GM12878 (cell line): Measurements from ENCODE around the gene ACRBP. TPM values are rescaled to one million over a fixed set of nuclear protein-coding genes. Genes with fewer than 3 reads are reported as not detected.

Source experiments
- BCLAF1 ChIP-seq: fragments of 450-650 bp; IDR thresholded peaks from 2 replicates; pipeline ENCODE4 v1.6.1; 2017; ENCODE audit warnings: antibody characterized with exemption, mild to moderate bottlenecking, moderate library complexity
- CHD1 ChIP-seq: IDR thresholded peaks from 2 replicates; pipeline ENCODE4 v1.6.1; 2012; ENCODE audit warnings: low read depth, low read length, improper control_type of control experiment
- DPF2 ChIP-seq: fragments of 450-650 bp; IDR thresholded peaks from 2 replicates; pipeline ENCODE4 v1.6.1; 2017; ENCODE audit warnings: mild to moderate bottlenecking
- E4F1 ChIP-seq: fragments of 450-650 bp; IDR thresholded peaks from 2 replicates; pipeline ENCODE4 v1.6.1; 2018; ENCODE audit warnings: borderline replicate concordance, mild to moderate bottlenecking; ENCODE audit not compliant: partially characterized antibody
- EED ChIP-seq: sonication (generic); IDR thresholded peaks from 2 replicates; pipeline ENCODE4 v1.6.1; 2016; ENCODE audit warnings: antibody characterized with exemption, low read depth
- FOS ChIP-seq: IDR thresholded peaks from 3 replicates; pipeline ENCODE4 v1.6.1; 2011; ENCODE audit warnings: borderline replicate concordance; ENCODE audit not compliant: insufficient read length; ENCODE audit errors: extremely low read depth
- GABPA ChIP-seq: IDR thresholded peaks from 2 replicates; pipeline ENCODE4 v1.6.1; 2014; ENCODE audit warnings: antibody characterized with exemption, low read depth, mild to moderate bottlenecking, inconsistent platforms
- HCFC1 ChIP-seq: fragments of 150-350 bp; IDR thresholded peaks from 2 replicates; pipeline ENCODE4 v1.6.1; 2014; ENCODE audit warnings: low read length
- HDGF ChIP-seq: fragments of 450-650 bp; IDR thresholded peaks from 2 replicates; pipeline ENCODE4 v1.6.1; 2016; ENCODE audit warnings: antibody characterized with exemption
- IRF5 ChIP-seq: fragments of 450-650 bp; IDR thresholded peaks from 2 replicates; pipeline ENCODE4 v1.6.1; 2017; ENCODE audit warnings: borderline replicate concordance
- KDM1A ChIP-seq: fragments of 200-600 bp; sonication (generic); IDR thresholded peaks from 2 replicates; pipeline ENCODE4 v1.6.1; 2016; ENCODE audit warnings: borderline replicate concordance
- MEF2B ChIP-seq: fragments of 450-650 bp; IDR thresholded peaks from 2 replicates; pipeline ENCODE4 v1.6.1; 2018; ENCODE audit warnings: mild to moderate bottlenecking, moderate library complexity; ENCODE audit not compliant: partially characterized antibody, poor library complexity, severe bottlenecking
- MYB ChIP-seq: fragments of 150-350 bp; IDR thresholded peaks from 2 replicates; pipeline ENCODE4 v1.6.1; 2014; ENCODE audit warnings: mild to moderate bottlenecking, low read depth, low read length, borderline replicate concordance
- NRF1 ChIP-seq: conservative IDR thresholded peaks from 2 replicates; pipeline ENCODE4 v1.6.1; 2011; ENCODE audit warnings: mild to moderate bottlenecking, low read depth, low read length, improper control_type of control experiment
- POLR2A ChIP-seq: IDR thresholded peaks from 2 replicates; pipeline ENCODE4 v1.6.1; 2011; ENCODE audit warnings: low read depth, mild to moderate bottlenecking, low read length
- POU2F2 ChIP-seq: IDR thresholded peaks from 3 replicates; pipeline ENCODE4 v1.6.1; 2011; ENCODE audit warnings: low read depth, mild to moderate bottlenecking, low read length, borderline replicate concordance
- SMARCA5 ChIP-seq: fragments of 450-650 bp; IDR thresholded peaks from 2 replicates; pipeline ENCODE4 v1.6.1; 2017; ENCODE audit warnings: mild to moderate bottlenecking
- SREBF1 ChIP-seq: IDR thresholded peaks from 2 replicates; pipeline ENCODE4 v1.6.1; 2012; ENCODE audit warnings: mild to moderate bottlenecking, low read length
- STAT1 ChIP-seq: fragments of 450-650 bp; conservative IDR thresholded peaks from 2 replicates; pipeline ENCODE4 v1.6.1; 2014; ENCODE audit warnings: antibody characterized with exemption, mild to moderate bottlenecking
- TARDBP ChIP-seq: IDR thresholded peaks from 2 replicates; pipeline ENCODE4 v1.6.1; 2016; ENCODE audit warnings: borderline replicate concordance
- WRNIP1 ChIP-seq: IDR thresholded peaks from 2 replicates; pipeline ENCODE4 v1.6.1; 2011; ENCODE audit warnings: low read depth, low read length, improper control_type of control experiment, borderline replicate concordance
- polyA plus RNA-seq, 11 experiments: library from polyadenylated mRNA; depleted of rRNA in 4 of 11; unstranded in 6 of 11; stranded (reverse) in 5 of 11; fragments of >200 nt; fragmentation: Nextera tagmentation in 4 of 11; fragmentation: Illumina TruSeq in 1 of 11; extraction: Ambion mirVana in 4 of 11; extraction: Trizol in 1 of 11; gene quantifications; 1 replicate in 1 of 11; 2 replicates in 10 of 11; pipeline versions ENCODE4 v1.2.1 to v1.2.3, GENCODE V29; 2011 to 2016; ENCODE audit warnings: inconsistent platforms in 2 of 11, missing spikeins in 2 of 11, low read depth in 1 of 11
- total RNA-seq, 4 experiments: library from RNA; depleted of rRNA in 3 of 4; stranded (reverse); fragments of >200 nt in 3 of 4; fragmentation: Illumina TruSeq in 1 of 4; extraction: Trizol in 1 of 4; gene quantifications; 2 replicates each; pipeline versions ENCODE4 v1.2.1 to v1.2.3, GENCODE V29; 2013 to 2021

ACRBP gene
- total and polyA plus RNA-seq, 10 of the 15 experiments (the other 5 are each of a cell fraction or from before 2014, with no cell fraction given): 0.54 to 1.4 (median 0.87) TPM

GRCh38 chr12:6607751-6608591, 39.3 kb downstream of the ACRBP start (continued):
- TF ChIP-seq NRF1 (no peak), KDM1A (no peak), STAT1 (no peak), MYB (no peak), SMARCA5 (peak; percentile 79), POU2F2 (peak; percentile 81; the same call in 2 of the 3 replicates), WRNIP1 (no peak), MEF2B (peak; percentile 20), POLR2A (no peak), FOS (no peak), CHD1 (no peak), BCLAF1 (no peak), HDGF (peak; percentile 83), HCFC1 (no peak), IRF5 (no peak), TARDBP (no peak), E4F1 (no peak), DPF2 (peak; percentile 56), SREBF1 (no peak), GABPA (no peak), EED (peak; percentile 40; the same call in 1 of the 2 replicates)
